Stimulated activated naive CD8-positive, alpha-beta T cell treated with anti-CD3 and anti-CD28 coated beads, Interleukin-15, amount 100 ng/mL, for 72 hours (primary cell): ENCODE measurements around the gene ZNF771.
A peak's percentile ranks its signal among the peaks of the same experiment; 100 is the strongest.
"Not testable (repeated sequence)": the region's sequence is repeated elsewhere in the genome, so short reads cannot be mapped to it uniquely, and the experiment has no call there.

Experiments used
- ATAC-seq: fragments of 150-1000 bp; cut with Tn5 transposase; 2 replicates; pipeline ENCODE4 v1.10.0; 2021; ENCODE audit warnings: mild to moderate bottlenecking, moderate library complexity
- DNase-seq, 2 donors: peaks; one replicate each; pipeline ENCODE4 v3.0.0; 2021 to 2022
- H3K27ac Mint-ChIP-seq, 2 donors: one replicate each; pipeline ENCODE4 v1.8.0; 2022; ENCODE audit warnings: mild to moderate bottlenecking in 2 of 2, mixed read lengths in 2 of 2, moderate library complexity in 2 of 2
- H3K27me3 Mint-ChIP-seq: one replicate; pipeline ENCODE4 v1.8.0; 2022; ENCODE audit warnings: mixed read lengths
- H3K4me1 Mint-ChIP-seq: one replicate; pipeline ENCODE4 v1.8.0; 2022; ENCODE audit warnings: mild to moderate bottlenecking, mixed read lengths
- H3K4me3 Mint-ChIP-seq, 2 donors: one replicate each; pipeline ENCODE4 v1.8.0; 2022; ENCODE audit warnings: mild to moderate bottlenecking in 2 of 2, mixed read lengths in 2 of 2, moderate library complexity in 1 of 2
- H3K9me3 Mint-ChIP-seq, 2 donors: one replicate each; pipeline ENCODE4 v1.8.0; 2022; ENCODE audit warnings: mixed read lengths in 2 of 2

The ZNF771 gene

GRCh38 chr16:30457256-30457655 lies 49.9 kb downstream of the ZNF771 start:
- Mint-ChIP-seq H3K4me1 (peaks cover 89% of the 10 kb centered on the region), H3K9me3 (no peaks in the 10 kb centered on the region), H3K27me3 (no peaks in the 10 kb centered on the region), H3K4me3 (peak overlapping the region; percentile 3 to 71), H3K27ac (peak overlapping the region in 1 of 2 donors; percentile 74)
- DNase-seq, result no peak
- ATAC-seq, result no peak

- H3K4me1 Mint-ChIP-seq, result peaks cover 89% of the 10 kb centered on the region
- peak overlapping the region; percentile 69 to 76 for H3K4me3 Mint-ChIP-seq
- no peak for ATAC-seq
- H3K27me3 Mint-ChIP-seq, result no peaks in the 10 kb centered on the region
- H3K27ac Mint-ChIP-seq, result peak overlapping the region; percentile 97
- H3K9me3 Mint-ChIP-seq, result no peaks in the 10 kb centered on the region
- no peak for DNase-seq
Observed at GRCh38 chr16:30457743-30458560, 50.5 kb downstream of the ZNF771 start.

- peak overlapping the region; percentile 97 for H3K27ac Mint-ChIP-seq
- H3K27me3 Mint-ChIP-seq, result no peaks in the 10 kb centered on the region
- DNase-seq (peak; percentile 90 to 95), ATAC-seq (peak; percentile 98)
- H3K4me3 Mint-ChIP-seq, result peak overlapping the region; percentile 69 to 76
- peaks cover 89% of the 10 kb centered on the region for H3K4me1 Mint-ChIP-seq
- no peaks in the 10 kb centered on the region for H3K9me3 Mint-ChIP-seq
Observed at GRCh38 chr16:30458561-30459394, 51.4 kb downstream of the ZNF771 start.

- no peaks in the 10 kb centered on the region for H3K9me3 Mint-ChIP-seq
- DNase-seq, result no peak
- H3K27me3 Mint-ChIP-seq, result no peaks in the 10 kb centered on the region
- ATAC-seq, result no peak
- H3K4me1 Mint-ChIP-seq, result peaks cover 86% of the 10 kb centered on the region
- peak overlapping the region; percentile 69 to 76 for H3K4me3 Mint-ChIP-seq
- H3K27ac Mint-ChIP-seq, result peak overlapping the region; percentile 97
Observed at GRCh38 chr16:30459456-30459855, 52.0 kb downstream of the ZNF771 start.

- H3K4me1 Mint-ChIP-seq, result peaks cover 86% of the 10 kb centered on the region
- not testable (repeated sequence) for ATAC-seq, H3K4me3 Mint-ChIP-seq, H3K27ac Mint-ChIP-seq, DNase-seq, H3K27me3 Mint-ChIP-seq, H3K9me3 Mint-ChIP-seq
Observed at GRCh38 chr16:30461426-30461825, 54.0 kb downstream of the ZNF771 start.

GRCh38 chr16:30464078-30464477 lies 56.7 kb downstream of the ZNF771 start:
- no peak overlapping the region for H3K4me3 Mint-ChIP-seq
- H3K27me3 Mint-ChIP-seq, result no peaks in the 10 kb centered on the region
- H3K9me3 Mint-ChIP-seq, result no peaks in the 10 kb centered on the region
- DNase-seq, result no peak
- H3K4me1 Mint-ChIP-seq, result peaks cover 76% of the 10 kb centered on the region
- ATAC-seq, result no peak
- H3K27ac Mint-ChIP-seq, result peak overlapping the region in 1 of 2 donors; percentile 48
